GM18517 (cell line): ENCODE results near the gene HHAT.

ENCODE experiments used
- ATAC-seq: cut with Tn5 transposase; IDR thresholded peaks from one replicate; pipeline ENCODE4 v1.9.1; 2021; ENCODE audit warnings: mild to moderate bottlenecking, moderate library complexity; ENCODE audit not compliant: unreplicated experiment

Gene HHAT

GRCh38 chr1:210437111-210437510 is 108.4 kb downstream of the HHAT start:
- no peak for ATAC-seq

- no peak for ATAC-seq
These were observed 109.1 kb downstream of the HHAT start for GRCh38 chr1:210437781-210438180.

- ATAC-seq, result no peak
These were observed 110.5 kb downstream of the HHAT start for GRCh38 chr1:210438928-210439841.

GRCh38 chr1:210440081-210440480 is 111.4 kb downstream of the HHAT start:
- no peak for ATAC-seq

- no peak for ATAC-seq
These were observed 112.3 kb downstream of the HHAT start for GRCh38 chr1:210441028-210441427.

DNA sequence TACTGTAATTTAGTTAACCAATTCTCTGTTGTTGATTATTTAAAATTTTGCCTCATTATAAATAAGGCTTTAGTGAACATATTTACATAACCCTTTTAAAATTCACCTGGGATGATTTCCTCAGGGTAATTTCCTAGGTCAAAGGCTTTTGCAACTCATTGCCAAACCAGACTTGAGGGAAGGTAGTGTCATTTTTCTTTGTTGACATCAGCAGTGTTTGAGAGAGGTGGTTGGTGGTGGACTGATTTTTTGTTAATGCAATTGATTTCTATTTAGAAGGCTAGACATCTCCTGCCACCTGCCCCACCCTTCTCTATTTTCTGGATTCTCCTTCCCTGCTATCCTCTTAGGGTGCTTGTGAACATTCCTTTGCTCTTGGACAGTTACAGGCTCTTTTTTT is 116.8 kb downstream of the HHAT start:
- ATAC-seq, result no peak

- ATAC-seq, result no peak
These were observed 117.2 kb downstream of the HHAT start for GRCh38 chr1:210445931-210446330.

DNA sequence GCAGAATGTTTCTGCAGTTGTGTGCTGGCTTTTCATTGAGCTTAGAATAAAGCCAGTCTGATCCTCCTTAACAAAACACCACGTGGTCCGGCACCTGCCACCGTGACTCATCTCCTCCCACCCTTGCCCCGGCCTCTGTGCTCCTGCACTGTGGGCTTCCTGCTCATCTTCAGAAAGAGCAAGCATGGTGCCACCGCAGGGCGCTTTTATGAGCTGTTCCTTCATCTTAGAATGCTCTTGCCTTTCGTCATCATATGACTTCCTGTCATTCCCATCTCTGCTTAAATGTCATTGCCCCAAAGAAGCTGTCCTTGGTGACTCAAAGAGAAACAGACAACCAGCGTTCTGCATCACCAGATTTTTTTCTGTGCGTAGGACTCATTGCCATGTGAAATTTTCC is 117.8 kb downstream of the HHAT start:
- no peak for ATAC-seq

DNA sequence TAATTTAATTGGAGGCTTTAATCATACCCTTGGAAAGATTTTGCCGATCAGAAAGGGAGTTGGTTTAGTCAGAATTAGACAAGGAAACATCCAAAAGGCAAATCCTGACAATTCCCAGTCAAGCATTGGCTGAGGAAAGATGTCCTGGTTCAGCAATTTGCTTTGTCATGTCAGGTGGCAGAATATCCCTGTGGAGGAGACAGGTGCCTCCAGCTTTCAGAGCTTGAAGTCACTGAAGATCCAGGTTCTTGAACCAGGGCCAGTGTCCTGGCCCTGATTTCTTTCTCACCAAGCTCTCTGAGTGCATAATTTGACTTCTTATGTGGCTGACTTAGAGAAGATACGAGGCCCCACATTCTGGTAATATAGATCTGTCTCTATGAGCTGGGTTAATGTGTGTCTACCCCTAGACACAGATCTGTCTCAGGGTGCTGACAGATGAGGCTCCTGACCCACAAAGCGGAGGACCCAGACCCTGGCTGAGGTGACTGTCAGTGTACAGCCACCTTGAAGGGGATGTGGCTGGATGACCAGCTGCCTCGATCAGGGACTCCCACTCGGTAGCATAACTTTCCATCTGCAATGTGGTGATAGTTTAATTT is 118.9 kb downstream of the HHAT start:
- ATAC-seq, result no peak

GRCh38 chr1:210448297-210448892 is 119.7 kb downstream of the HHAT start:
- no peak for ATAC-seq

DNA sequence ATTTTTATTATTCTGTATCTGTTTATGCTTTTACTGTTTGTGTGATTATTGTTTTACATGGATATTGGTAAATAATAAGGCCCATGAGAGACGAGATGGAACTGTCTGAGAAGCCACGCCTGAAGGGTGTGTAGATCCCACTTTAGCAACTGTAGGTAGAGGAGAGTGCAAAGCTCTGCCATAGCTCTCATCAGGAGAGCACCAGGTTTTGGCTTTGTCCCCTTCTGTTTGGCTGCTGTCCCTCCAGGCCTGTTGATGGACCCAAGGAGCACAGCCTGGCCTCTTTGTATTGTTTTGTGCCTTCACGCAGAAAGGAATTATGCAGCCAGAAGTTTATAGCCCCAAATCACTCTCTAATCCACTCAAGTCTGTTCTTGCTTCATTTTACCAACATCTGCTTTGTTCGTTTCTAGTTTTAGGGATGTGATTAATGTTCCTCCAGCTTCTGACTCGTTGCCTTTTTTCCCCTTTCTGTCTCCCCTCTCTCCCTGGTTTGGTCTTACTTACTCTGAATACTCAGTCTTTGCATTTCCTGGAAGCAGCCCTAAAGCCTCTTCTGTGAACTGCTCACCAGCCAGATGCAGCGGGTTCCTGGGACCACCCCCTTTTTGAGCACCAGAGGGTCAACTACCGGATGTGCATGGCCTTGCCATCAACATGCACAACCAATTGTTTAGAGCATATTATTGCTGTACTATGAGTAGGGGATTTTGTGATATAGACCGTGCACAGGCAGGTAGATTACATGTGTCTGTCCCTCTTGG is 127.3 kb downstream of the HHAT start:
- no peak for ATAC-seq

- ATAC-seq, result no peak
These were observed 128.1 kb downstream of the HHAT start for GRCh38 chr1:210456731-210457255.

- no peak for ATAC-seq
These were observed 128.9 kb downstream of the HHAT start for GRCh38 chr1:210457568-210457967.

DNA sequence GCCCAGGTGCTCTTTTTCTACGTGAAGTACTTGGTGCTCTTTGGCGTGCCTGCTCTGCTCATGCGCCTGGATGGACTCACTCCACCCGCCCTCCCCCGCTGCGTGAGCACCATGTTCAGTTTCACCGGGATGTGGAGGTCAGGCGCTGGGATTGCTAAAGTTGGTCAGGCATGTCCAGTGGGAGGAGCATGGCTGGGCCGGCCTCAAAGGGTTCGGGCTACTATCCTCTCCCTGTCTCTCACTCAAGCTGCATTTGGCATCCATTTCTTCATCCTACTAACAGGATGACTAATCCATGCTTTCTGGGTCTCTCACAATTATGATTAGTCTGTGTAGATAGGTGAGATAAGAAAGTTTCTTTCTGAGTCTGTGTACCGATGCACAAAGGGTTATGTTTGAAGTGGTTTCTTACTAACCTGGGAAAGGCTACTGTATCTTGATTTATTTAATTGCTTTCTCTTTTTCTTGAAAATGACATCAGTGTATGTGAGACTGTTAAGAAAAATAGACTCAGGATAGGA is 135.9 kb downstream of the HHAT start:
- no peak for ATAC-seq

DNA sequence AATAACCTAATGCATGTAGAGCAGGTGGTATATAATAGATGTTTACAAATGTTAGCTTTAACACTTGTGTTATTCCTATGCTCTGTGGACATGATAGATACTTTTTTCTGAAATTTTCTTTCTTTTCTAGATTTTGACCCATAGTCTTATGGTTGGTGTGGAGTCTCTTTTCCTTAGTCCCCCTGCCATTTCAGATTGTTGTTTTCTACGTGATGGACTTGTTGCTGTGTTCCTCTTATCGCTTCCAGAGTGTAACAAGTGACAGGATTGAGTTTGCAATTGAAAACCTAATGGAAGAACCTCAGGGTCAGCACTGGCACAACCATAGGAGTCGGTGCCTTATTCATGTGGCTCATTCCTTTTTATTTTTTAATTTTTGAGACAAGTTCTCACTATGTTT is 136.4 kb downstream of the HHAT start:
- no peak for ATAC-seq

GRCh38 chr1:210467440-210468043 is 138.8 kb downstream of the HHAT start:
- no peak for ATAC-seq

DNA sequence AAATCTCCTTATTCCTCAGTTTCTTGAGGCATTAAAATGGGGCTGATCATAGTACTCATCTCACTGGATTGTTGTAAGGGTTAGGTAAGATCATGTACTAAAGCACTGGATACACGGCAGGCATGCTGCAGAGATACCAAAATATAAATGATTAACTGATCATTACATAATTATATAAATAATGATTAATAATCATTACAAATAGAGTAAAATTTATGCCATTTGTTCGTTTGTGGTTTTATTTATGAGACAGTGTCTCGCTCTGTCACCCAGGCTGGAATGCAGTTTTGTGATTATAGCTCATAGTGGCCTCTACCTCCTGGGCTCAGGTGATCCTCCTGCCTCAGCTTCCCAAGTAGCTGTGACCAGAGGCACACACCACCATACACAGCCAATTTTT is 140.7 kb downstream of the HHAT start:
- ATAC-seq, result no peak

DNA sequence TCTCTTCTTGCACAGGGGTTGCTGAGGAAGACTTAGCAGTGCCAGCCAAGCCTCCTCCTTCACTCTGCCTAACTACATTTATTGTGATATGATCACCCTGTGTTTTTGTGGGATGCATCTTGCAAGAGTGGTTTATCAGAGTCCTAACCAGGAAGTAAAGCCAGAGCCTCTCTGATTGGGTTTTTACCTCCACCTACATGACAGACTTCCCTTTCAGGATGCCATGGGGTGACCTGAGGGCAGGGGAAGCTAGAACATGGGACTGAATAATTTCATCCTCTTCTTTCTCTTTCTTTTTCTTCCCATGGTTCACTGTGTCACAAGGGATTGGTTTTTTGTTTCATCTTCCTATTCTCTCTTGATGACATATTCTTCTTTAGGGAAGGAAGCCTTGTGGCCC is 146.6 kb downstream of the HHAT start:
- no peak for ATAC-seq

- ATAC-seq, result no peak
These were observed 147.1 kb downstream of the HHAT start for GRCh38 chr1:210475806-210476205.

GRCh38 chr1:210476730-210477129 is 148.0 kb downstream of the HHAT start:
- no peak for ATAC-seq
